HG03175 (cell line): ENCODE data around the gene OLA1.
"Not testable (repeated sequence)": the region's sequence is repeated elsewhere in the genome, so short reads cannot be mapped to it uniquely, and the experiment has no call there.

Experiments used
- ATAC-seq: cut with Tn5 transposase; IDR thresholded peaks from one replicate; pipeline ENCODE4 v1.9.1; 2021; ENCODE audit warnings: mild to moderate bottlenecking, moderate library complexity; ENCODE audit not compliant: unreplicated experiment

OLA1 gene

DNA sequence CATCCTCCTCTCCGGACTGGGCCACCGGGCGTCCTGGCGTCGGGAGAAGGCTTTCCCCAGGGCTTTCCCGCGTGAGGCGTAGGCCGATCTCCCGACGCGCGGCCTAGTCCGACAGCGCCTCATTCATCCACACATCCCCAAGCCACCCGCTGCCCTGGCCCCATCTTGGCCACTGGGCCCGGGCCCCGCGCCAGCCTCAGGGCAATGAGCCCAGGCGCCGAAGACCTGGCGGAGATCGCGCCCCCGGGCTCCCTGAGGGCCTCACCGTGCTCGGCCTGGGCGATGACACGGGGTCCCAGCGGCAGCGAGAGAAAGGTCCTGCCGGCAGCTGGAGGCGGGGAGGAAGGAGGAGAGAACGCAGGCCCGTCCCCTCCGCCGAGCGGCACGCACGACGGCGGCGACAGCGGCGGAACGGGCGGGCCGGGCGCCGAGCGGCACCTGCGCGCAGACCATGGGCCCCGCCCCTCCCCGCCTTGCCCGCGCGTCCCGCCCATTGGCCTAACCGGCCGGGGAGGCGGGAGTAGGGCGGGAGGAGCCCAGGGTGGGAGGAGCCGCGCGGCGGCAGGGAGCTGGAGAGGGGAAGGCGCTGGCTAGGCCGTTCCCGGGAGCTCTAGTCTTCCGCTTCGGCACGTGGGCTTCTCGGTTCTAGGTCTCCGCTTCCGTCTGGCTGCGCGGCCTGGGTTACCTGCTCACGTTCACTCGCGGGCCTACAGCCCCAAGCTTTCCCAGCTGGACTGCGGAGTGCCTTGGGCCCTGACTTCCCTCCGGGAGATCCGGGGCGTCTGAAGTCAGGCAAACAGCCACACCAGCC is at the start of gene OLA1:
OLA1 (minus strand) TSS at position 346 of the 811 bp plus-strand sequence. CDS start 1,717 bp downstream, outside the sequence.
- ATAC-seq: peak; percentile 97

DNA sequence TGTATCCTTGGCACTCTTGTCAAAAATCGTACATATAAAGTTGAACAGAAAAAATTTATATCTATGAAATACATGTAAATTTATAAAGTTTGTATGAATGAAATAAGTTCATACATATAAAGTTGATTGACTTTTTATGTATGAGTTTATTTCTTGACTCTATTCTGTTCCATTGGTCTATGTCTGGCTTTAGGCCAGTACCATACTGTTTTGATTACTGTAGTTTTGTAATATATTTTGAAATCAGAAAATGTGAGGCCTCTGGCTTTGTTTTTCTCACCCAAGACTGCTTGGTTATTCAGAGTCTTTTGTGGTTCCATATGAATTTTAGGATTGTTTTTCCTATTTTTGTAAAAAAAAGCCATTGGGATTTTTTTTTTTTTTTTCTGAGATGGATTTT is 44.6 kb upstream of the OLA1 start:
- no peak for ATAC-seq

DNA sequence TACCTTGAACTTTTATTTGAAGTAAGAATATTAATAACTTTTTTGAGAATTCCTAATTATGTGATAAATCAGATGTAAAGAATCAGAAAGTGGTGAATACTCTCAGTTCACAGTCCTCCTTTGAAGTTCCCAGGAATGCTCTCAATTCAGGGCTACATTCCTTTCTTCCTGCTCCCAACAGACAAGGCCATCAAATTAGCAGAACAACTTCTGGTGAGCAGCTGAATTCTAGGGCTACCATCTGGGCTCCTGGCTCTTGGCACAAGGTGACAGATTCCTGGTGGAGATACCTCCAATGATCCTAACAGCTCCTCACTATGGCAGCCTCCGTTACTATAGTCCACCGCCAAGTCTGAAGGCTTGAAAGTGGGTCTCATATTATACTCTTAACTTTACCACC is 37.8 kb upstream of the OLA1 start:
- ATAC-seq: no peak

DNA sequence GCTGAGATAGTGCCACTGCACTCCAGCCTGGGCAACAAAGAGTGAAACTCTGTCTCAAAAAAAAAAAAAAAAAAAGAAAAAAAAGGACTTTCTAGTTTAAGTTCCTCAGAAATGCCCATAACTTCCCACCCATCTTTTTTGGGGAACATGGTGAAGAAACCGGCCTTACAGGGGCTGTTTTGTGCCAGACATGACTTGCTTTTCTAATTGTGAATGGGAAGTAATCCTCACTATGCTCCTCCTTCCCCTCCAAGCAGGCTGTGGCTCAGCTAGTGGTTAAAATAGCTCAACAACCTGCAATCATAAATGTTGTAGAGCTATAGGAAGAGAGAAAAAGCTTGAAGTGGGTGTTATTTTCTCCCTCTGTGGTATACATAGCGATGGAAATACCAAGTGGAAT is 34.1 kb upstream of the OLA1 start:
- ATAC-seq: no peak

DNA sequence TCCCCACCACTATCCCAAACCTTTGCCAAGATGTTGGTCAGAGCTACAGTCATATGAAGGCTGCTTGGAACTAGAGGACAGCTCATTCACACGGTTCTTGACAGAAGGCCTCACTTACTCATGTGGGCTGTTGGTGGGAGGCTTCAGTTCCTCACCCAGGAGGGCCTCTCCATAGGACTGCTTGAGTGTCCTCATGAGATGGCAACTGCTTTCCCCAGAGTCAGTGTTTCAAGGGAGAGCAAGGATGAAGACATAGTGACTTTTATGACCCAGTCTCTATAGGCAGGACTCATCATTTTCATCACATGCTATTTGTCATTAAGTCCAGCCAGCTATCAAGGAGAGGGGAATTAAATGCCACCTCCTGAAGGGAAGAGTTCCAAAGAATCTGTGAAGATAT is 33.4 kb upstream of the OLA1 start:
- ATAC-seq: no peak

DNA sequence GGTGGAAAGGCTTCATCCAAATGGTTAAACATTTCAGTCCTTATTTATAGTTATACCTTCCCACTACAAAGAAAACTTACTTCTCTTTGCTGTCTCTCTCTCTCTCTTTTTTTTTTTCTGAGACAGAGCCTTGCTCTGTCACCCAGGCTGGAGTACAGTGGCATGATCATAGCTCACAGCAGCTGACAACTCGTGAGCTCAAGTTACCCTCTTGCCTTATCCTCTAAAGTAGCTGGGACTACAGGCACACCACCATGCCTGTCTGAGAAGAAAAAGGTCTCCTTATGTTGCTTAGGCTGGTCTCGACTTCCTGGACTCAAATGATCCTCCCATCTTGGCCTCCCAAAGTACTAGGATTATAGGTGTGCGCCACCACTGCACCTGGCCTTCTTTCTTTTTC is 32.3 kb upstream of the OLA1 start:
- no peak for ATAC-seq

DNA sequence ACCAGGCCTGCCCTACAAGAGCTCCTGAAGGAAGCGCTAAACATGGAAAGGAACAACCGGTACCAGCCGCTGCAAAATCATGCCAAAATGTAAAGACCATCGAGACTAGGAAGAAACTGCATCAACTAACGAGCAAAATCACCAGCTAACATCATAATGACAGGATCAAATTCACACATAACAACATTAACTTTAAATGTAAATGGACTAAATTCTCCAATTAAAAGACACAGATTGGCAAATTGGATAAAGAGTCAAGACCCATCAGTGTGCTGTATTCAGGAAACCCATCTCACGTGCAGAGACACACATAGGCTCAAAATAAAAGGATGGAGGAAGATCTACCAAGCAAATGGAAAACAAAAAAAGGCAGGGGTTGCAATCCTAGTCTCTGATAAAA is 21.9 kb upstream of the OLA1 start:
- ATAC-seq: not testable (repeated sequence)

DNA sequence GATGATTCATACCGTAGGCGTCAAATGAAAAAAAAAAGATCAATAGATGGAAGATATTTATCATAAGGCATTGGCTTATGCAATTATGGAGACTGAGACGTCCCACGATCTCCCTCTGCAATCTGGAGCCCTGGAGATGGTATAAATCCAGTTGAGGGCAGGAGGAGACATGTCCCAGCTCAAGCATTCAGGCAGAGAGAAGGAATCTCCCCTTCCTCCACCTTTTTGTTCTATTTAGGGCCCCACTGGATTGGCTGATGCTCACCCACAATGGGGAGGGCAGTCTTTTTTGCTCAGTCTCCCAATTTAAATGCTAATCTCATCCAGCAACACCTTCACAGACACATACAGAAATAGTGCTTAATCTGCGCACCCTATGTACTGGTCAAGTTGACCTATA is 18.0 kb upstream of the OLA1 start:
- no peak for ATAC-seq

DNA sequence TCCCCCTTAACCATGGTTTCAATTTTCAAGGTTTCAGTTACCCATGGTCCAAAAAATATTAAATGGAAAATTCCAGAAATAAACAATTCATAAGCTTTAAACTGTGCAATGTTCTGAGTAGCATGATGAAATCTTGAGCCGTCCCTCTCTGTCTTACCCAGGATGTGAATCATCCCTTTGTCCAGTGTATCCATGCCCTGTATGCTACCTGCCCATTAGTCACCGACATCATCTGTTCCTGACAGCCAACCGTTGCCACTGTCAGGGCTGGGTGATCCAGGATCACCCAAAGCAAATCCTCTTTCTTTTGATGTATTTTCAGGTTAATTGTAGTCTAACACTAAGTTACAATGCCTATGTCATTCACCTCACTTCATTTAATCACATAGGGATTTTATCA is 15.7 kb upstream of the OLA1 start:
- no peak for ATAC-seq

DNA sequence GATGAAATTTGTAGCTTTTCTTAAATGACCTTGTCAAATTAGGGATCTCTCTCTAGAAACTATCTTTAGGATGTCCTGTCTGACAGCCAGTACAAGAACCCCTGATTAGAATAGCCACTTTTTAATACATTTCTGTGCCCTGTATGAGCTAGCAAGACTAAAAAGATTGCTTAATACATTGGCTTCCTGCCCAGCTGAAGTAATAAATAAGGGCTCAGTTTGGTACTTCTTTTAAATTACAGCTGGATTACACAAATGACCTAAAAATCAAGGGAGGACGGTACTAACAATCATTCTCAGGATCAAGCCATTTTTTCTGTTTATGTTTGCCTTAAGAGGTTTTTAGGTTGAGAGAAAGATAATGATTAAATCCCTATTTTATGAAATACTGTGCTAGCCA is 11.6 kb upstream of the OLA1 start:
- no peak for ATAC-seq

DNA sequence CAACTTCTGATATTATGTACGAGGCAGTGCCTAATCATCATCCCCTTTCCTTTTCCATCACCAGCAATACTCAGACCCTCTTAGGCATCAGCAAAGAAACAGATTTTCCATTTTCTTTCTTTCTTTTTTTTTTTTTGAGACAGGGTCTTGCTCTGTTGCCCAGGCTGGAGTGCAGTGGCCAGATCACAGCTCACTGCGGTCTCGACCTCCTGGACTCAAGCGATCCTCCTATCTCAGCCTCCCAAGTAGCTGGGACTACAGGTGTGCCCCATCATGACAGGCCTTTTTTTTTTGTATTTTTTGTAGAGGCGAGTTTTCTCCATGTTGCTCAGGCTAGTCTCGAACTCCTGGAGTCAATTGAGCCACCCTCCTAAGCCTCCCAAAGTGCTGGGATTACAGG is 5.9 kb upstream of the OLA1 start:
- ATAC-seq: no peak

DNA sequence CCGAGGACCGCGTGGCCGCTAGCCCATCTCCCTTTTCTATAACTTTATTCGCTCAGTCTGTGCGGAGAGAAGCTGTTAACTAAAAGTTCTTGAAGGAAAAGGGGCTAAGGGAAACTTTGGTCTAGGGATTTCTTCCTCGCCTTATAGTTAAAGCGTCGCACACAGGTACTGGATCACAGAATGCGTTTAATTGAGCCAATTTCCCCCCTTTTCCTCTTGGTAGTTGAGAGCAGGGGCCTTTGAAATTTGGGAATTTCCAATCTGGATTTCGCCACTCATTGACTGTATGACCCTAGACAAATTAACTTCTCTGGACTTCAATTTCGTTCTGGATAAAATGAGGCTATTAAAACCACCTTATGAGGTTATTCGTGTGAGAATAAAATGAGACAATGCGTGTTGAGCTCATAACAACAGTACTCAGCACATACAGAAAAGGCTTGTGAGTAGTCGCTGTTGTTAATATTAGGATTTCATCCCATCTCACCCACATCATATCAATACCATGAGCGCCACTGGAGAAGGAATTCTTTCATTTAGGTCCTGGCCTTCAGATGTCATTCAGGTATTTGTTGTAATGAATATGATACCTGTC is 763 bp upstream of the OLA1 start:
- ATAC-seq: no peak

DNA sequence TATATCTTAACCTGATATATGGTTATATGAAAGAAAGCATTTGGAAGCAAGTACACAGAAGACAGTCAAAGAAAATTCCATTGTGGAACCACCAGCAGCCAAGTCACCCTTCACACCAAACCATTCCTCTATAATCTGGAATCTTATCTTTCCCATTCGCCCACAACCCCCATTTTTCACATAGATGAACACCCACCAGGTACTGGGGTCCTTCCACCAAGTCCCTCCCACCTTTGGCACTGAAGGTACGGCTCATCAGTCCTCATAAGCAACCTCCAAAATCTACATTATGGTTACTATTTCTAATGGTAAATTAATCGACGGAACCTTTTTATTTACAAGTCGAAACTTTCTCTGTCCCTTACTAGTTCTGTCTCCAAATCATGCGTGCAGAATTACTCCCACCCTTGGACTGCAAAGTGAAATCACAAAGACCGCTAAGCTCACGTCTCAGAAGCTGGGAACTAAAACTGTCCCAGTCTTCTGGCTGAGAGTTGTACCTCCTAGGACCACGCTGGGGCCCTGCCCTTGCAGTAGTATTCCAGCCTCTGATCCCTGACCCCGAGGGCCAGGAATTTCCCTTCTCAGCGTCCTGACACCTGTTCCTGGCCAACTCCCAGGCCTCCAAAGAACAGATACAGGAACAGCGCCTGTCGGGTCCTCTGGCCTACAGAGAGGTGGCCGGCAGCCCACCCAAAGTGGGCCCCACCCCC is 702 bp downstream of the OLA1 start:
- ATAC-seq: peak; percentile 7

DNA sequence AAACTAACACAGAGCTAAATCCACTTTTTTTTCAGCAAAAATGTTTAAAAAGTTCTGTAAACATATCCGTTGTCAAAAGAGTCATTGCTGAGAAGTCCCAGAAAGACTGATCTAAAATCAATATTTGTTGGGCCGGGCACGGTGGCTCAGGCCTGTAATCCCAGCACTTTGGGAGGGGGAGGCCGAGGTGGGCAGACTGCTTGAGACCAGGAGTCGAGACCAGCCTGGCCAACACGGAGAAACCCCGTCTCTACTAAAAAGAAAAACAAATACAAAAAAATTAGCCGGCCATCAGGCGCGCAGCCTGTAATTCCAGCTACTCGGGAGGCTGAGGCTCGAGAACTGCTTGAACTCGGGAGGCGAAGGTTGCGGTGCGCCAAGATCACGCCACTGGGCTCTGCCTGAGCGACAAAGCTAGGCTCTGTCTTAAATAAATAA is 1.4 kb downstream of the OLA1 start:
- no peak for ATAC-seq

DNA sequence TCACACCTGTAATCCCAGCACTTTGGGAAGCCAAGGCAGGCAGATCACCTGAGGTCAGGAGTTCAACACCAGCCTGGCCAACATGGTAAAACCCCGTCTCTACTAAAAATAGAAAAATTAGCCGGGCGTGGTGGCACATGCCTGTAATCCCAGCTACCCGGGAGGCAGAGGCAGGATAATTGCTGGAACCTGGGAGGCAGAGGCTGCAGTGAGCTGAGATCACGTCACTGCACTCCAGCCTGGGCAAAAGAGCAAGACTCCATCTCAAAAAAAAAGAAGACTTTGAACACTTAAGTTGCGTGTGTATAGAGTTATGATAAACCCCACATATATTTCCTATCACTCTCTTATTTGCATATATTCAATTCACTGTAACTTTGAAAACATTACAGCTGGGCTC is 2.7 kb downstream of the OLA1 start:
- not testable (repeated sequence) for ATAC-seq

DNA sequence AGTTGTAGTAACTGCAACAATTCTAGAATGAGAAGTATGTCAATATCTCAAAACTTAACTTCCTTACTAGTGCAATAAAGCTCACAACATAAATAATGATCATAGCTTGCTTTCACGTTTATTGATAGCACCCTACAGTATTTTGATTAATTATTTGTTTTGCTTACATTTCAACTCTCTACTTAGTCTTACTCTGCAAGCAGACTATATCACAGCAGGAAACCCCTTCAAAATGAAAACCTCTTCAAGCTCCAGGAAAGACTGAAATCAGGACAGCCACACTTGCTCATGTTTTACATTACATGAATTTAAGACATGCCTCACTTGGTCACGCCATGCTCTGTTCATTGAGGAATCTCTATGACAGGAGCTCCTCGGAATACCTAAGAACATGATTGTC is 3.3 kb downstream of the OLA1 start:
- ATAC-seq: no peak

DNA sequence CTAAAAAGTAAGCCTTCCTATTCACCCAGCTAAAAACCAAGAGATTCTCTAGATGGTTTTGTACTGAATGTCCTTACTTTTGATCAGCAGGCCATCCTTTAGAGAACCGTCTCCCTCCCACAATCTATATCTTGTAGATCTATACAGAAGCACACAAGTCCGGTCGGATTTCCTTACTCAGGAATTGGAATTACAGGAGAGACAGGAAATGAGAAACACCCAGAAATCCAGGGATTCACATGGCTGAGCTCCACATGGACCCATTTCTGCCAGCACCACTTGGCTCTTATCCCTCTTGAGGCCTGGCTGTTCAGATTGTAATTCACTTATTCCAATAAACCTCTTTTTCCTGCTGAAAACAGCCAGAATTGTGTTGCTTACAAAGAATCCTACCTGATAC is 4.5 kb downstream of the OLA1 start:
- ATAC-seq: no peak

DNA sequence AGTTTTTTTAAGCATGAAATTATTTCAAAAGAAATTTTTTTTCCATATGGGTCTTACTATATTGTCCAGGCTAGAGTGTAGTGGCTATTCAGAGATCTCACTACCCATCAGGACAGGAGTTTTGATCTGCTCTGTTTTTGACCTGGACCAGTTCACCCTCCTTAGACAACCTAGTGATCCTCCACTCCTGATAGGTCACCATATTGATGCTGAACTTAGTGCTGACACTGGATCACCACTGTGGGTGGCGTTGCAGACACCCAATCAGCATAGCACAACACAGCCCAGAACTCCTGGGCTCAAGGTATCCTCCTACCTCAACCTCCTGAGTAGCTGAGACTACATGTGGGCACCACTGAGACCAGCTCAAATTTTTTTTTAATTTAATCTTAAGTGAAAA is 8.2 kb downstream of the OLA1 start:
- ATAC-seq: no peak

DNA sequence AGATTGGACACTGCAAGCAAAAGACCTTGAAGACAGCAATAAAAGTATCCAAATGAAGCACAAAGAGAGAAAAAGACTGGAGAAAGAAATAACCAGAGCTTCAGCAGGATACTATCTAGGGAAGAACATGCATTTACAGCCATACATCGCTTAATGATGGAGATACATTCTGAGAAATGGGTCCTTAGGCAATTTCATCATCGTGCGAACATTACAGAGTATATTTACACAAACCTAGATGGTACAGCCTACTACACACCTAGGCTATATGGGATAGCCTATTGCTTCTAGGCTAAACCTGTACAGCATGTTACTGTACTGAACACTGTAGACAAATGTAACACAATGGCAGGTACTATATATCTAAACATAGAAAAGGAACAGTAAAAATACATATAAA is 11.9 kb downstream of the OLA1 start:
- no peak for ATAC-seq

DNA sequence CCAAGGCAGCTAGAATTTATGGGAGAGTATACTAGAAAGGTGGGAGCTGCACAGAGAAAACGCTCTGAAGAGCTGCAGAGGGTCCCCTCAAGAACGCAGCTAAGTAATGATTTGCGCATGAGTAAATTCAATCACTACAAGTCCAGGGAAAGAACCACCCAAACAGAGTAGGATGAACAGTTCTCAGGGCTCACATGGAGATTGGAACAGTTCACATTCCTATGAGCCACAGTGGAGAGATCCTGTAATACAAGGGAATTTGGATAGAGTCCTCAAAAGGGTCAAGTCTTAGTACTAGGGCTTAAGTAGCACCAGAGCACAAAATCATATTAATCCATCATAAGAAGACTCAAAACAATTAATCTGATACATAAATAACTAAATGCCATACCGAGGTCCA is 12.7 kb downstream of the OLA1 start:
- no peak for ATAC-seq

DNA sequence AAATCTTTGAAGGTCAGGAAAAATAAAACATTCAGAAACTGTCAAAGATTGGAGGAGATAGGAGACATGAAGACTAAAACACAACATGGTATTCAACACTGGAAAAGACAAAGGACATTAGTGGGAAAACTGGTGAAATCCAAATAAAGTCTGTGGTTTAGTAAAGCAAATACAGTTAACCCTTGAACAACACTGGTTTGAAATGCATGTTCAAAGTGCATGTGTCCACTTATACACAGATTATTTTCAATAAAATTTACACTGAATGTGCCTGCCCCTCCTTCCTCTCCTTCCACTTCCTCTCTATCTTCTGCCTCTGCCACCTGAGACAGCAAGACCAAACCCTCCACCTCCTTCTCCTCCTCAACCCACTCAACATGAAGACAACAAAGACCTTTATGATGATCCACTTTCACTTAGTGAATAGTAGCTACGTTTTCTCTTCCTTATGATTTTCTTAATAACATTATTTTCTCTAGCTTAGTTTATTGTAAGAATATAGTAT is 14.5 kb downstream of the OLA1 start:
- no peak for ATAC-seq

DNA sequence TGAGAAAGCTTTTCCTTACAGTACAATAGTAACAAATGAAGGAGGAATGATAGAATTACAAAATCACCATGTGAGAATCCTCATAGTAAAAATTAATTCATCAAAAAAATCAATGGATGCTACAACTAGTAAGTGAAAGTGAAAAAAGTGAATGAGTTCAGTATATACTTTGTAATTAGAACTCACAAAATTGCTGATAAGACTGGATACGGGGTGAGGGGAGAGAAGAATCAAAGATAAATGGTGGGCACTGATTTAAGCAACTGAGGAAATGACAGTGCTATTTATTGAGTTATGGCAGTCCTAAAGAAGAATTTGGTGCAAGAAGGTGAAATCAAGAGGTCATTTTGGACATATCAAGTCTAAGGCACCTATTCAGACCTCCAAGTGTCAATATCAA is 20.6 kb downstream of the OLA1 start:
- no peak for ATAC-seq
